ENCODE results near the gene DENND1A. TPM values are rescaled to one million over a fixed set of nuclear protein-coding genes. Genes with fewer than 3 reads are reported as not detected.
"Not testable (repeated sequence)": the region's sequence is repeated elsewhere in the genome, so short reads cannot be mapped to it uniquely, and the experiment has no call there.

Gene DENND1A
- total RNA-seq, 2 experiments from 2014 or later, result 12.2 to 14.5 TPM

DNA sequence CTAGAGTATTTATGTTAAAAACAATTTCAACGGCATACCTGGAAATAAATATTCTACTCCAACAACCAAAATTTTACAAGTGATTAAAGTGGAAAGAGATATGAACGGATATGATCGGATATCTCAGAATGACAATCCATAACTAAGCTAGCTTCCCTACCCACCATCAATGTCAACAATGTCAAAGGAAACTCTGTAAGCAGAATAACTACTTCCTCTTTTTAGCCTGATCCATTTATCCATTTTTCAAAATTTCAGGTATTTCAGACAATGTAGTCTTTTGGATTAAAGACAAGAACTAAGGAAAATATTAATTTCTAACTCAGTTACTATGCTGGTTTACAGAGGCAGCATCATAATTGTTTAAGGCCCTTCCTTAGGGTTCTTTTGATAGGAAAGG lies 188.7 kb downstream of the DENND1A start:
- ATAC-seq, result no peak

DNA sequence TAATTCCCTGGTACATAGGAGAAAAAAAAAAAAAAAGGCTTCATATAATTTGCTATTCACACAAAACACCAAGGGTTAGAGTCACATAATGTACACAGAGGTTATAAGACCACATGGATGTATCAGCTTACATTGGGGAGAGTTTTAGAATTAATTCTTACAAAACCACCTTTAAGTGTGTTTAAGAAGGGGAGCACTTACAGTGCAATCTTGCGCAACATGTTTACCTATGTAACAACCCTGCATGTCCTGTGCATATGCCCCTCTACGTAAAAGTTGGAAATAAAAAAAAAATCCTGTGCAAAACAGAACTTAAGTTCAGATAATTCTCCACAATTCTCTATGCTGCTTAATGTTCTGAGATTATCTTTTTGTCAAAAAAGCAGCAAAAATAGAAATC lies 190.0 kb downstream of the DENND1A start:
- ATAC-seq, result no peak
- H3K4me3 Mint-ChIP-seq, result no peak overlapping the region
- H3K9me3 Mint-ChIP-seq (ENCODE audit: low read depth), result no peaks in the 10 kb centered on the region
- no peaks in the 10 kb centered on the region for H3K4me1 Mint-ChIP-seq
- H3K27ac Mint-ChIP-seq, result no peak overlapping the region
- H3K36me3 Mint-ChIP-seq, result no peaks in the 10 kb centered on the region
- CTCF ChIA-PET, result no interaction called here
- DNase-seq, result no peak
- no peaks in the 10 kb centered on the region for H3K27me3 Mint-ChIP-seq

More for the DNA sequence above, 188.7 kb downstream of the DENND1A start:
- no peak for DNase-seq
- no peaks in the 10 kb centered on the region for H3K9me3 Mint-ChIP-seq (ENCODE audit: low read depth)
- CTCF ChIA-PET, result no interaction called here
- H3K4me1 Mint-ChIP-seq, result no peaks in the 10 kb centered on the region
- H3K27ac Mint-ChIP-seq, result no peak overlapping the region
- H3K36me3 Mint-ChIP-seq, result no peaks in the 10 kb centered on the region
- no peaks in the 10 kb centered on the region for H3K27me3 Mint-ChIP-seq
- H3K4me3 Mint-ChIP-seq, result no peak overlapping the region

DNA sequence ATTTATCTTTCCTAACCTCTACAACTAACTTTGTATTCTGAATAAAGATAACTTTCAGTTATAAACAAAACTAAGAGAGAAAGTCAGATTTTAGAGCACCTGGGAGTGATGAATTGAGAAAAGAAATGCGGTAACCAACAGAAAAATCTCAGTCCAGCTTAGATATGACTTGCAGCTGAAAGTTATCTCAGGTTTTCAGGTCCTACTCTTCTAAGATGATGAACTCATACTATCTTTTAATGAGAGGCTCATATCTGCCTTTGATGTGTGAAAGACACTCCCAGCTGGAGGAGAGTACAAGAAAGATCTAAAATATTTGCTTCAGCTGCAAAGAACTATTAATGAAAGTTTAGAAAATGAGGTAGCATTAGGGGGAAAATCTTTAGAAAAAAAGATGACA lies 190.5 kb downstream of the DENND1A start:
- CTCF ChIA-PET, result no interaction called here
- Mint-ChIP-seq H3K36me3 (no peaks in the 10 kb centered on the region), H3K27ac (no peak overlapping the region), H3K27me3 (no peaks in the 10 kb centered on the region), H3K4me3 (no peak overlapping the region), H3K4me1 (no peaks in the 10 kb centered on the region), H3K9me3 (ENCODE audit: low read depth) (no peaks in the 10 kb centered on the region)
- ATAC-seq (no peak), DNase-seq (no peak)

DNA sequence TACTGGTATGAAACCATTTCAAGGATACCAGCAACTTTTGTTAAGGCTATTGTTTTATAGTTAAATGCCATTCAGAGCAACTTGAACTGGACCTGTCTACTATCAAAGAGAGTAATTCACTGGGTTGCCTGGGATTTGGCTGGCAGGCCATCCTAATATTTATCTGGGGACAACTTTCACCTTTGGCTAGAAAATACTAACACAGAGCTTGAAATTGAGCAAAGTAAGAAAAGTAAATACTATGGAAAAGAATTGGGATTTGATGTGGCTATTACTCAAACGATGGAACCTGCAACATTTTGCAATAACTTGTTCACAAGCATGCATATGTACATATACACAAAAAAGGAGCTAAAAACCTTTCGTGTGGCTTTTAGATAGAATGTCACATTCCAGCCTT lies 191.3 kb downstream of the DENND1A start:
- CTCF ChIA-PET, result no interaction called here
- DNase-seq (no peak), ATAC-seq (no peak)
- H3K4me1 Mint-ChIP-seq, result no peaks in the 10 kb centered on the region
- no peak overlapping the region for H3K4me3 Mint-ChIP-seq
- H3K27ac Mint-ChIP-seq, result no peak overlapping the region
- H3K36me3 Mint-ChIP-seq, result no peaks in the 10 kb centered on the region
- H3K27me3 Mint-ChIP-seq, result no peaks in the 10 kb centered on the region
- no peaks in the 10 kb centered on the region for H3K9me3 Mint-ChIP-seq (ENCODE audit: low read depth)

DNA sequence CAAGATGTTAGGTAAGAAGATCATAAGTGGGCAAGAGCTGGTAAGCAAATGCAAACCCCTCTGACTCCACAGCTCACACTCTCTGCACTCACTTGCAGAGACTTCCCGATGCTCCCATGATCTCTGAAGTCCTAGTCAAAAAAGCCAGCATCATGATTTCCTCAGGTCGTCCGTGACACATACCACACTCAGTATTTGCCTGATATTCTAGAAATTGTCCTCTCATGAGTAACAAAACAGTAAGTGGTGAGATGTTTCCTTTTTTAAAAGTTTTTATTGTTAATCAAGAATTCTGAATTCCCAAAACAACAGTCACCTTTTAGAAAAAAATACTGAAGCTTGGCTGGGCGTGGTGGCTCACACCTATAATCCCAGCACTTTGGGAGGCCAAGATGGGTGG lies 194.6 kb downstream of the DENND1A start:
- Mint-ChIP-seq H3K4me3 (no peak overlapping the region), H3K36me3 (no peaks in the 10 kb centered on the region), H3K27ac (no peak overlapping the region), H3K27me3 (no peaks in the 10 kb centered on the region), H3K9me3 (ENCODE audit: low read depth) (no peaks in the 10 kb centered on the region), H3K4me1 (no peaks in the 10 kb centered on the region)
- ATAC-seq, result no peak
- CTCF ChIA-PET, result no interaction called here
- DNase-seq, result no peak

- H3K27ac Mint-ChIP-seq; H3K27me3 Mint-ChIP-seq; H3K9me3 Mint-ChIP-seq (ENCODE audit: low read depth); H3K36me3 Mint-ChIP-seq; ATAC-seq; H3K4me1 Mint-ChIP-seq; DNase-seq; H3K4me3 Mint-ChIP-seq: not testable (repeated sequence)
- CTCF ChIA-PET, result interaction anchor here (0.6 kb wide), 1 partner anchor 592 kb away, joined by 3 read pairs; no protein-coding TSS in a partner anchor
Observed at GRCh38 chr9:123728571-123728970, 201.4 kb downstream of the DENND1A start.

DNA sequence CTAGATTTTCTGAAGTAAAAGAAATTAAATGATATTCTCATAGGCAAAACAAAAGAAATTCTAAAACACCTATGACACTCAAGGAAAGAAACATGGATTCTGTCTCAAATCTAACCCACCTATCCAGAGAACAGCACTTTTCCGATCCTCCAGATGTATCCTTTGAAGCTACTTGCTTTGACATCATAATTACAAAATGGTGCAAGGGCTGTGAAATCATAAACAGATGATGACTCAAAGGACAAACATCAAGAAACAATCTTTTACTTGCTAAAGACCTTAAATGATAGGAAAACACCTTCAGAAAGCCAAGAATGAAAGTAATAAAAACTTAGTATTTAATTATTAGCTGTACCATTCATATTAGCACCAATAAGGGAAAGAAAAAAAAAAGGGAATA lies 202.6 kb downstream of the DENND1A start:
- Mint-ChIP-seq H3K4me3 (no peak overlapping the region), H3K4me1 (no peaks in the 10 kb centered on the region), H3K27me3 (no peaks in the 10 kb centered on the region), H3K9me3 (ENCODE audit: low read depth) (peaks cover 5% of the 10 kb centered on the region), H3K27ac (no peak overlapping the region), H3K36me3 (peaks cover 12% of the 10 kb centered on the region)
- no peak for DNase-seq
- no peak for ATAC-seq
- CTCF ChIA-PET, result no interaction called here

DNA sequence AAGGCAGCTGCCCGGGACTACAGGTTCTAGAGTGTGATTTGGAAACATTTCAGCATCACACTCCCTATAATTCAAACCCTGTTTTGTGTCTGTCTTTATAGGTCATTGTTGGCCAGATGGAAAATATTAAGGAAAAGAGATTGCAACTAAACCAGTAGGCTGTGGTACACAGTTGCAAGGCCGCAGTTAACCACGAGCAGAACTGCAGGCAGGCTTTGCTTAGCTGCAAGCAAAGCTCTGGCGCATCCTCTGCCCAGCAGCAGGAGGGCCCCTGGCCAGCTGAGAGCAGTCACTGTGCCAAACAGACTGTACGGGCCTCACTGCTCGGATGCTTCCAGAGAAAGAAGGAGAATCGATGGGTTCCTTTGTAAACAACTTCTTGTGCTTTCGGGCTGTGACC lies 204.5 kb downstream of the DENND1A start:
- CTCF ChIA-PET, result interaction anchor here (1.2 to 2.0 kb wide), 2 partner anchors 25 to 315 kb away, joined by 3 to 7 read pairs; no protein-coding TSS in a partner anchor
- Mint-ChIP-seq H3K4me3 (no peak overlapping the region), H3K4me1 (no peaks in the 10 kb centered on the region), H3K27ac (no peak overlapping the region), H3K9me3 (ENCODE audit: low read depth) (peaks cover 15% of the 10 kb centered on the region), H3K27me3 (no peaks in the 10 kb centered on the region), H3K36me3 (peaks cover 23% of the 10 kb centered on the region)
- ATAC-seq, result no peak
- no peak for DNase-seq

- Mint-ChIP-seq H3K4me3 (no peak overlapping the region), H3K27ac (no peak overlapping the region), H3K36me3 (peaks cover 23% of the 10 kb centered on the region)
Observed at GRCh38 chr9:123724211-123724796, 205.6 kb downstream of the DENND1A start.

DNA sequence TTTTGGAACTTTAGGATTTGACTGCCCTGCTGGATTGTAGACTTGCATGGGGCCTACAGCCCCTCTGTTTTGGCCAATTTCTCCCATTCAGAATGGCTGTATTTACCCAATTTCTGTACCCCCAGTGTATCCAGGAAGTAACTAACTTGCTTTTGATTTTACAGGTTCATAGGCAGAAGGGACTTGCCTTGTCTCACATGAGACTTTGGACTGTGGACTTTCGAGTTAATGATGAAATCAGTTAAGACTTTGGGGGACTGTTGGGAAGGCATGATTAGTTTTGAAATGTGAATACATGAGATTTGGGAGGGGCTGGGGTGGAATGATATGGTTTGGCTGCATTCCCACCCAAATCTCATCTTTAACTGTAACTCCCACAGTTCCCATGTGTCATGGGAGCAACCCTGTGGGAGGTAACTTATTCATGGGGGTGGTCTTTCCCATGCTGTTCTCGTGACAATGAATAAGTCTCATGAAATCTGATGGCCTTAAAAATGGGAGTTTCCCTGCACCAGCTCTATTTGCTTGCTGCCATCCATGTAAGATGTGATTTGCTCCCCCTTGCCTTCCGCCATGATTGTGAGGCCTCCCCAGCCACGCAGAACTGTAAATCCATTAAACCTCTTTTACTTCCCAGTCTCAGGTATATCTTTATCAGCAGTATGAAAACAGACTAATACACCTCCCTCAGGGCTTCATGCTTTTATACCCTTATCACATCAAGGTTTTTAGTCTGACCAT lies 206.6 kb downstream of the DENND1A start:
- DNase-seq (no peak), ATAC-seq (no peak)
- Mint-ChIP-seq H3K36me3 (peaks cover 25% of the 10 kb centered on the region), H3K4me1 (no peaks in the 10 kb centered on the region), H3K27ac (no peak overlapping the region), H3K9me3 (ENCODE audit: low read depth) (peaks cover 15% of the 10 kb centered on the region), H3K27me3 (no peaks in the 10 kb centered on the region), H3K4me3 (no peak overlapping the region)
- CTCF ChIA-PET, result no interaction called here

More at GRCh38 chr9:123724211-123724796, 205.6 kb downstream of the DENND1A start:
- H3K27me3 Mint-ChIP-seq, result no peaks in the 10 kb centered on the region
- DNase-seq, result no peak
- CTCF ChIA-PET, result interaction anchor here (1.2 to 2.0 kb wide), 3 partner anchors 9 to 316 kb away, joined by 3 to 7 read pairs (median 3); no protein-coding TSS in a partner anchor
- no peak for ATAC-seq
- peaks cover 15% of the 10 kb centered on the region for H3K9me3 Mint-ChIP-seq (ENCODE audit: low read depth)
- no peaks in the 10 kb centered on the region for H3K4me1 Mint-ChIP-seq

DNA sequence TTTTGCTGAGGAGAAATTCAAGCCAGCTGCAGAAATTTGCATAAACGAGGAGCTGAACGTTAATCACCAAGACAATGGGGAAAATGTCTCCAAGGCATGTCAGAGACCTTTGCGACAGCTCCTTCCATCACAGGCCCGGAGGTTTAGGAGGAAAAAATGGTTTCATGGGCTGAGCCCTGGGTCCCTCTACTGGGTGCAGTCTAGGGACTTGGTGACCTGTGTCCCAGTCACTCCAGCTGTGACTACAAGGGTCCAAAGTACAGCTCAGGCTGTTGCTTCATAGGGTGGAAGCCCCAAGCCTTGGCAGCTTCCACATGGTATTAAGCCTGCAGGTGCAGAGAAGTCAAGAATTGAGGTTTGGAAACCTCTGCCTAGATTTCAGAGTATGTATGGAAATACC lies 207.5 kb downstream of the DENND1A start:
- no peak for DNase-seq
- CTCF ChIA-PET, result no interaction called here
- Mint-ChIP-seq H3K4me3 (no peak overlapping the region), H3K27ac (no peak overlapping the region), H3K36me3 (peaks cover 25% of the 10 kb centered on the region), H3K4me1 (no peaks in the 10 kb centered on the region), H3K27me3 (no peaks in the 10 kb centered on the region), H3K9me3 (ENCODE audit: low read depth) (peaks cover 15% of the 10 kb centered on the region)
- no peak for ATAC-seq

DNA sequence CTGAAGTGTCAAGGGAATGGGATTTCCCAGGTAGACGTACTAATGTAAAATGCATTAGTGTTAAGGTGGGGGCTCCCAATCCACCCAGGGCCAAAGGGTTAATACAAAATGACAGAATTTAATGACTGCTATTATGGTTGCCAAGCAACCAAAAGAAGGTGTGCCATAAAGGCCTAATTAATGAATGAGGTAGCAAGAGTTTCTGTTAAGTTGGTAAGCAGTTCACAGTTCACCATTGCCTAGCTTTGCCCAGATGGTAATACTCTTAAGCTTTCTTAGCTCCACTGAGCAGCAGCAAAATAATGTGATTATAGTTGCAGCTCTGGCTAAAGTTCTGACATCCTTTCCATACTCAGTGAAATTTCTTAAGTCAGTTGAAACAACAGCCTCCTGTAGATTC lies 211.7 kb downstream of the DENND1A start:
- ATAC-seq, result no peak

DNA sequence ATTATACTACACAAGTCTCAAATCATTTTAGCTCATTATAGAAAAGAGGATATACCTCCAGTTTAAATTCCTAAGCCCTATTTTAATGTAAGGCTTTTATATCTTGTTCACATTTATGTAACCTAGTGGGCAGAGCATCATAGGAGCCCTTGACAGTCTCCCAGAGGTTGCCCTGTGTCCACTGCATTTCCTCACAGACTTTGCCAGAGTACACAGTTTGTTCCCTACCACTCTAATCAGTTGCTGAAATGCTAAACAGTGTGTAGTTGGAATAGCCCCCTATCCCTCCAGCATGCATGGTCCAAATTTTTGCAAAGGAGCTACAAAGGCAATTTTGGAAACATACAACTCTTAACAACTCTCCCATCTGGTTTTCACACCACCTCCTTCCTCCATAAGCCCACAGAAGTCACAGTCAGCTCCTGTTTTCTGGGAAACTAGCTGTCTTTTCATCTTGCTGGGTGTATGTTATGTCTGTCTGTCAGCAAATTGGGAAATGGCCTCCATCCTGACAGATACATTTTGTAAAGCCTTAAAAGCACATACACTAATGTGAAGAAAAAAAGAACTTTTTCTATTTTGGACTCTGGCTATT lies 212.2 kb downstream of the DENND1A start:
- Mint-ChIP-seq H3K27ac (no peak overlapping the region), H3K9me3 (ENCODE audit: low read depth) (peaks cover 10% of the 10 kb centered on the region), H3K27me3 (no peaks in the 10 kb centered on the region), H3K4me1 (no peaks in the 10 kb centered on the region), H3K4me3 (no peak overlapping the region), H3K36me3 (peaks cover 15% of the 10 kb centered on the region)
- ATAC-seq (no peak), DNase-seq (no peak)
- CTCF ChIA-PET, result no interaction called here

More for the DNA sequence above, 211.7 kb downstream of the DENND1A start:
- Mint-ChIP-seq H3K36me3 (peaks cover 17% of the 10 kb centered on the region), H3K4me1 (no peaks in the 10 kb centered on the region), H3K4me3 (no peak overlapping the region), H3K27ac (no peak overlapping the region), H3K9me3 (ENCODE audit: low read depth) (peaks cover 10% of the 10 kb centered on the region), H3K27me3 (no peaks in the 10 kb centered on the region)
- DNase-seq, result no peak
- CTCF ChIA-PET, result interaction anchor here (0.7 kb wide), 1 partner anchor 12 kb away, joined by 3 read pairs; no protein-coding TSS in a partner anchor
